Measurements from ENCODE around the gene LYPD5. TPM values are rescaled to one million over a fixed set of nuclear protein-coding genes. Genes with fewer than 3 reads are reported as not detected.

The LYPD5 gene
- total RNA-seq, 1 donor from 2014 or later, result 0.85 TPM

- H3K36me3 Mint-ChIP-seq, result peaks cover 42% of the 10 kb centered on the region
- DNase-seq (ENCODE audit: extremely low spot score, unreplicated experiment), result no peak
- no peaks in the 10 kb centered on the region for H3K27me3 Mint-ChIP-seq
- no peak overlapping the region for H3K4me3 Mint-ChIP-seq
- H3K9me3 Mint-ChIP-seq, result no peaks in the 10 kb centered on the region
- peaks cover 13% of the 10 kb centered on the region for H3K4me1 Mint-ChIP-seq (ENCODE audit: unreplicated experiment)
- no peak for TF ChIP-seq CTCF (conservative IDR thresholded peaks at IDR 0.05)
- no peak overlapping the region for H3K27ac Mint-ChIP-seq
Measured at GRCh38 chr19:43748205-43748594, 54.0 kb downstream of the LYPD5 start.

GRCh38 chr19:43747557-43748204 lies 54.6 kb downstream of the LYPD5 start:
- no peaks in the 10 kb centered on the region for H3K27me3 Mint-ChIP-seq
- H3K9me3 Mint-ChIP-seq, result no peaks in the 10 kb centered on the region
- peaks cover 8% of the 10 kb centered on the region for H3K4me1 Mint-ChIP-seq (ENCODE audit: unreplicated experiment)
- DNase-seq (ENCODE audit: extremely low spot score, unreplicated experiment), result no peak
- peaks cover 42% of the 10 kb centered on the region for H3K36me3 Mint-ChIP-seq
- no peak overlapping the region for H3K27ac Mint-ChIP-seq
- H3K4me3 Mint-ChIP-seq, result no peak overlapping the region
- TF ChIP-seq CTCF (conservative IDR thresholded peaks at IDR 0.05), result no peak

Other genes starting within 250 kb of the LYPD5 start
- 33.0 and 63.7 TPM in 2 replicates for gene XRCC1, start 226.9 kb downstream of the LYPD5 start, total RNA-seq (ENCODE audit: low replicate concordance)
- gene PINLYP, start 226.6 kb downstream of the LYPD5 start, total RNA-seq (ENCODE audit: low replicate concordance), result 5.6 and 6.0 TPM in 2 replicates
- 37.1 and 41.5 TPM in 2 replicates for gene IRGQ, start 206.3 kb downstream of the LYPD5 start, total RNA-seq (ENCODE audit: low replicate concordance)
- 17.3 and 18.7 TPM in 2 replicates for gene ZNF576, start 205.9 kb downstream of the LYPD5 start, total RNA-seq (ENCODE audit: low replicate concordance)
- gene SRRM5, start 190.4 kb downstream of the LYPD5 start, total RNA-seq (ENCODE audit: low replicate concordance), result 0.56 and 0.69 TPM in 2 replicates
- 31.4 and 76.9 TPM in 2 replicates for gene ZNF428, start 182.8 kb downstream of the LYPD5 start, total RNA-seq (ENCODE audit: low replicate concordance)
- gene CADM4, start 162.6 kb downstream of the LYPD5 start, total RNA-seq (ENCODE audit: low replicate concordance), result 28.2 and 37.9 TPM in 2 replicates
- 18.7 and 32.1 TPM in 2 replicates for gene PLAUR, start 132.3 kb downstream of the LYPD5 start, total RNA-seq (ENCODE audit: low replicate concordance)
- not detected in 2 replicates for gene IRGC, start 86.4 kb downstream of the LYPD5 start, total RNA-seq (ENCODE audit: low replicate concordance)
- 44.5 and 64.9 TPM in 2 replicates for gene SMG9, start 47.5 kb downstream of the LYPD5 start, total RNA-seq (ENCODE audit: low replicate concordance)
- gene KCNN4, start 21.5 kb downstream of the LYPD5 start, total RNA-seq (ENCODE audit: low replicate concordance), result 1.6 and 7.7 TPM in 2 replicates
- gene ZNF283, start 24.9 kb upstream of the LYPD5 start, total RNA-seq (ENCODE audit: low replicate concordance), result 13.1 and 18.2 TPM in 2 replicates
- gene ZNF404, start 81.5 kb upstream of the LYPD5 start, total RNA-seq (ENCODE audit: low replicate concordance), result 5.4 and 7.5 TPM in 2 replicates
- 13.9 and 19.2 TPM in 2 replicates for gene ZNF45, start 132.8 kb upstream of the LYPD5 start, total RNA-seq (ENCODE audit: low replicate concordance)
- gene ZNF221, start 148.8 kb upstream of the LYPD5 start, total RNA-seq (ENCODE audit: low replicate concordance), result 7.6 and 12.2 TPM in 2 replicates
- gene ZNF155, start 181.7 kb upstream of the LYPD5 start, total RNA-seq (ENCODE audit: low replicate concordance), result 9.8 and 10.3 TPM in 2 replicates
- 5.0 and 6.5 TPM in 2 replicates for gene ZNF230, start 200.5 kb upstream of the LYPD5 start, total RNA-seq (ENCODE audit: low replicate concordance)
- 6.7 and 7.9 TPM in 2 replicates for gene ZNF222, start 222.9 kb upstream of the LYPD5 start, total RNA-seq (ENCODE audit: low replicate concordance)
- 8.4 and 10.0 TPM in 2 replicates for gene ZNF223, start 249.6 kb upstream of the LYPD5 start, total RNA-seq (ENCODE audit: low replicate concordance)

Measured in type B pancreatic cell (in vitro differentiated cells).